Retinal pigment epithelial cell (primary cell): ENCODE measurements around the gene PRPSAP1.
"Not testable (repeated sequence)": the region's sequence is repeated elsewhere in the genome, so short reads cannot be mapped to it uniquely, and the experiment has no call there.

Experiments used
- DNase-seq: peaks from one replicate; pipeline ENCODE4 v3.0.0-alpha.2; 2010; ENCODE audit warnings: low read depth
- H3K4me3 ChIP-seq: 2 replicates; pipeline ENCODE4 v1.5.1; 2011; ENCODE audit warnings: mild to moderate bottlenecking, low read length, control low read depth, moderate library complexity
- TF ChIP-seq, protein P1 (sequence below): conservative IDR thresholded peaks from 2 replicates; pipeline ENCODE4 v1.5.1; 2011; ENCODE audit warnings: low read depth, low read length, control low read depth, inconsistent platforms

PRPSAP1 gene

DNA sequence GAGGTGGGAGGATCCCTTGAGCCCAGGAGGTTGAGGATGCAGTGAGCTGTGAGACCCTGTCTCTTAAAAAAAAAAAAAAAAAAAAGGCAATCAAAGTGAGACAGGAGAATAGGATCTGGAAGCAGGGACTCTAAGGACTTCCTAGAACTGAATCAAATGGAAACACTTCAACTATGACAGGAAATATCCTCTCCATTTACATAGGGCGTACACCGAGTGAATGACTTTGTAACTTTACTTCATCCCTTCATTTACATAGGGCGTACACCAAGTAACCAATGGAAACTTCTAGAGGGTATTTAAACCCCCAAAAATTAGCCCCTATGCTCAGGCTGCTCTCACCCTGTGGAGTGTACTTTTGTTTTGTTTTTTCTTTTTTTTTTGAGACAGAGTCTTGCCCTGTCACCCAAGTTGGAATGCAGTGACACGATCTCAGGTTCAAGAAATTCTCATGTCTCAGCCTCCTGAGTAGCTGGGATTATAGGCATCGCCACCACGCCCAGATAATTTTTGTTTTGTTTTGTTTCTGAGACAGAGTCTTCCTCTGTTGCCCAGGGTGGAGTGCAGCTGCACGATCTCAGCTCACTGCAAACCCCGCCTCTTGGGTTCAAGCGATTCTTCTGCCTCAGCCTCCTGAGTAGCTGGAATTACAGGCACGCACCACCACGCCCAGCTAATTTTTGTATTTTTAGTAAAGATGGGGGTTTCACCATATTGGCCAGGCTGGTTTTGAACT is 9.6 kb upstream of the PRPSAP1 start:
- no peak overlapping the region for H3K4me3 ChIP-seq
- no peak for DNase-seq
- TF ChIP-seq, protein P1, sequence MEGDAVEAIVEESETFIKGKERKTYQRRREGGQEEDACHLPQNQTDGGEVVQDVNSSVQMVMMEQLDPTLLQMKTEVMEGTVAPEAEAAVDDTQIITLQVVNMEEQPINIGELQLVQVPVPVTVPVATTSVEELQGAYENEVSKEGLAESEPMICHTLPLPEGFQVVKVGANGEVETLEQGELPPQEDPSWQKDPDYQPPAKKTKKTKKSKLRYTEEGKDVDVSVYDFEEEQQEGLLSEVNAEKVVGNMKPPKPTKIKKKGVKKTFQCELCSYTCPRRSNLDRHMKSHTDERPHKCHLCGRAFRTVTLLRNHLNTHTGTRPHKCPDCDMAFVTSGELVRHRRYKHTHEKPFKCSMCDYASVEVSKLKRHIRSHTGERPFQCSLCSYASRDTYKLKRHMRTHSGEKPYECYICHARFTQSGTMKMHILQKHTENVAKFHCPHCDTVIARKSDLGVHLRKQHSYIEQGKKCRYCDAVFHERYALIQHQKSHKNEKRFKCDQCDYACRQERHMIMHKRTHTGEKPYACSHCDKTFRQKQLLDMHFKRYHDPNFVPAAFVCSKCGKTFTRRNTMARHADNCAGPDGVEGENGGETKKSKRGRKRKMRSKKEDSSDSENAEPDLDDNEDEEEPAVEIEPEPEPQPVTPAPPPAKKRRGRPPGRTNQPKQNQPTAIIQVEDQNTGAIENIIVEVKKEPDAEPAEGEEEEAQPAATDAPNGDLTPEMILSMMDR: no peak

DNA sequence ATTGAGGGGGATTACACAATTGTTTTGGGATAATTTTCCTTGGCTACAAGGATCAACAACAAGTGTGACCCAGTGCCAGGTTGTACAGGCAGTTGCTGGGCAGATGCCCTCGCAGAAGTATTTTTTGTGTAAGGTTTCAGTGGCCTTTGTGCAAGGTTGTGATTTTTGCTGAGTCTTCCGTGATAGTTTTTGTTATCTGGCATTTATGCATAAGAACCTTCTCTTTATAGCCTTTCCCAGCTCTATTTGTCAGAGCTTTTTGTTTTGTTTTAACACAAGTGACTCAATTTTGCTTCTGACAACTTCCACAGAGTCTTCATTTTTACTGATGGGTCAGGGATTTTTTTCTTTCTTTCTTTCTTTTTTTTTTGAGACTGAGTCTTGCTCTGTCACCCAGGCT is 6.7 kb upstream of the PRPSAP1 start:
- H3K4me3 ChIP-seq: no peak overlapping the region
- TF ChIP-seq, protein P1: no peak
- no peak for DNase-seq

DNA sequence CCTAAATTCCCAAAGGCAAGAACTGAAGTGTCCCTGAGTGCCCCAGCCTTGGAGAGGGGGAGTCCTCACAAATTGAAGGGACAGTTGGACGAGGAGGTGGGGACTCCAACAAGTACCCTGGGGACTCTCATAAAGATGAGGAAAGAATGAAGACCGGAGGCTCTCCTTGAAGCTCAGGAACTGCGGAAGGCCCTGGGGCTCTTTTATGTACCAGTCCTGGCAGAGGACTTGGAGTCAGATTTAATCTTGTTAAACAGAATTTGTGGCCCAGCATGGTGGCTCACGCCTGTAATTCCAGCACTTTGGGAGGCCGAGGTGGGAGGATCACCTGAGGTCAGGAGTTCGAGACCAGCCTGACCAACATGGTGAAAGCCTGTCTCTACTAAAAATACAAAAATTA is 6.1 kb upstream of the PRPSAP1 start:
- DNase-seq, H3K4me3 ChIP-seq: not testable (repeated sequence)

DNA sequence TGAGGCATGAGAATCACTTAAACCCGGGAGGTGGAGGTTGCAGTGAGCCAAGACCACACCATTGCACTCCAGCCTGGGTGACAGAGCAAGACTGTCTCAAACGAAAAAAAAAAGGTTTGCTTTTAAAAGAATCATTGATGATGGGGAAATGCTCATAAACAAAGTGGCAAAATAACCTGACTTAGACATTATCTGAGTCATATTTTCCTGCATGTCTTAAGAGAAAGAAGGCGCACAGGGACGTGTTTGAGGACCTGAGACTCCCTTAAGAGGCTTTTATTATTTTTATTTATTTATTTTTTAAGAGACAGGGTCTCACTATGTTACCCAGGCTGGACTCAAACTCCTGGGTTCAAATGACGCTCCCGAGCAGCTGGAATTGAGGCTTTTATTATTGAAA is 5.7 kb upstream of the PRPSAP1 start:
- no peak overlapping the region for H3K4me3 ChIP-seq
- TF ChIP-seq, protein P1: no peak
- DNase-seq: no peak

DNA sequence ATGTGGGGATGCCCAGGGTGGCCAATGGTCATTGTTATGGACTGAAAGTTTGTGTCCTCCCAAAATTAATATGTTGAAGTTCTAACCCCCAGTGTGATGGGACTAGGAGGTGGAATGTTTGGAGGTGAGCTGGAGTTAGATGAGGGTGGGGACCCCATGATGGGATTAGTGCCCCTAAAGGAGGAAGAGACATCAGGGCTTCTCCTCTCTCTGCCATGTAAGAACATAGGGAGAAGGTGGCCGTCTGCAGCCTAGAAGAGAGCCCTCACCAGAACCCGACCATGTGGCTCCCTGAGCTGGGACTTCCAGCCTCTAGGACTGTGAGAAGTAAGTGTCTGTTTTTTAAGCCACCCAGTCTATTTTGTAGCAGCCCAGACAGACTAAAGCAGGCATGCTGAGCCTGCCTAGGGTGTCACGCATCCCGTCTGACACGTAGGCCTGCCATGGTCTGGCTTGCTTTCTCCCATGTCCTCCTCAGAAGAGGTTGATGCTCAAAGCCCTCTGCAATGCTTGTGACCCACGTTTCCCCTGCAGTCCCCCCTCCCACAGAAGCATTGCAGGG is 4.0 kb upstream of the PRPSAP1 start:
- no peak for DNase-seq
- TF ChIP-seq, protein P1: no peak
- H3K4me3 ChIP-seq: no peak overlapping the region

DNA sequence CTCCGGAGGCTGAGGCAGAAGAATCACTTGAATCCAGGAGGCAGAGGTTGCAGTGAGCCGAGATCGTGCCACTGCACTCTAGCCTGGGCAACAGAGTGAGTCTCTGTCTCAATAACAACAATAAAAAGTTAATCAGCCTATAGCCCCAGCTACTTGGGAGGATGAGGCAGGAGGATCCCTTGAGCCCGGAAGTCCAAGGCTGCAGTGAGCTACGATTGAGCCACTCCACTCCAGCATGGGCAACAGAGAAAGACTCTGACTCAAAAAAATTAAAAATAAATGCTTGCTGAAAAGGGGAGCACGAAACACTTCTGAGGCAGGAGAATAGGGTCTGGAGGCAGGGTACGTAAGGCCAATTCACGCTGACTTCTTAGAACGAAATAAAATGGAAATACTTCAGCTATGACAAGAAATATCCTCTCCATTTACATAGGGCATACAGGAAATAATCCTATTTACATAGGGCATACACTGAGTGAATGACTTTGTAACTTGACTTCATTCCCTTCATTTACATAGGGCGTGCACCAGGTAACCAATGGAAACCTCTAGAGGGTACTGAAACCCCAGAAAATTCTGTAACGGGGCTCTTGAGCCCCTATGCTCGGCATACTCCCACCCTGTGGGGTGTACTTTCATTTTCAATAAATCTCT is 3.2 kb upstream of the PRPSAP1 start:
- no peak overlapping the region for H3K4me3 ChIP-seq
- TF ChIP-seq, protein P1: no peak
- DNase-seq: no peak

DNA sequence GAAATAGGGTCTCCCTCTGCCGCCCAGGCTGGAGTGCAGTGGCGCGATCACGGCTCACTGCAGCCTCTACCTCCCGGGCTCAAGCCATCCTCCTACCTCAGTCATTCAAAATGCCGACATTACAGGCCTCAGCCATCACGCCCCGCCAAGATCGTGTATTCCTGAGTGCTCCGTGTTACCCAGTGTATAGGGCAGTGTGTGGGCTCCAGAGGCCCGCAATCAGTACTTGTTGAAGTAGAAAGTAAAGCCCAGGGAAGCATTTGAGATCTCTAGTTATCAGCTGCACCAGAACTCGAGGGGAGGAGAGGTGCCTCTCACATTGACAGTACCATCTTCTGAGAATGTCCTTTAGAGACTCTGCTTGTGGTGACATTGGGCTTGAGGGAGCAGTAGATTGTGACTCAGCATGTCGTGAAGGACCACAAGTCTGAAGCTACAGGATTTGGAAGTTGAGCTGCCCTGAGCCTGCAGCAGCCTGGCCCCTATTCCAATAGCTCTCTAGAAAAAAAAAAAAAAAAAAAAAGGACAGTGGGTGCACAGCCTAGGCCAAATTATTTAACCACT is 1.1 kb upstream of the PRPSAP1 start:
- TF ChIP-seq, protein P1: no peak
- no peak for DNase-seq
- H3K4me3 ChIP-seq: no peak overlapping the region
